CD4-positive, alpha-beta T cell treated with Interleukin-12 subunit alpha and Interleukin-12 subunit beta, for 1 hour (primary cell): ENCODE results near the gene SLC27A2.

Experiments used
- DNase-seq: peaks from one replicate; pipeline ENCODE4 v3.0.0-alpha.2; 2020

The SLC27A2 gene

DNA sequence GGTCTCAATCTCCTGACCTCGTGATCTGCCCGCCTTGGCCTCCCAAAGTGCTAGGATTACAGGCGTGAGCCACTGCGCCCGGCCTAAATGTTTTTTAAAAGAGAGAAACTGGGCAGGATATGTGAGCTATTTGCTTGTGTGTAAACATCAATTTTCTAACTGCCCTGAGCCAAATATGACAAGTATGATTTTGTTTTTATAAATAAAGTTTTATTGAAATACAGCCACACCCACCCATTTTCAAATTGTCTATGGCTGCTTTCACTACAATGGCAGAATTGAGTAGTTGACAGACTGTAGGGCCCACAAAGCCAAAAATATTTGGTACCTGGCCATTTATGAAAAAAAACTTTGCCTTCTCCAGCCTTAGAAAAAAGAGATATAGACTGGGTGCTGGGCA, 99.4 kb downstream of the SLC27A2 start:
- no peak for DNase-seq
